LNCaP clone FGC (cell line): ENCODE measurements around the gene SVOP.

Experiments
- DNase-seq: peaks from one replicate; pipeline ENCODE4 v3.0.0-alpha.2; 2011; ENCODE audit warnings: low read depth
- H3K4me3 ChIP-seq: 2 replicates; pipeline ENCODE4 v1.5.1; 2011; ENCODE audit warnings: mild to moderate bottlenecking, low read depth, low read length, control low read depth
- CTCF ChIP-seq: IDR thresholded peaks from 2 replicates; pipeline ENCODE4 v1.5.1; 2012; ENCODE audit warnings: mild to moderate bottlenecking; ENCODE audit not compliant: control insufficient read depth, insufficient read depth; ENCODE audit errors: extremely low read depth

SVOP gene

GRCh38 chr12:108983227-108983626 is 37.6 kb downstream of the SVOP start:
- TF ChIP-seq CTCF: no peak
- no peak overlapping the region for H3K4me3 ChIP-seq
- no peak for DNase-seq

GRCh38 chr12:108982621-108983219 is 38.1 kb downstream of the SVOP start:
- TF ChIP-seq CTCF: no peak
- no peak overlapping the region for H3K4me3 ChIP-seq
- DNase-seq: no peak

GRCh38 chr12:108981835-108982234 is 39.0 kb downstream of the SVOP start:
- TF ChIP-seq CTCF: no peak
- DNase-seq: no peak
- no peak overlapping the region for H3K4me3 ChIP-seq

GRCh38 chr12:108980831-108981618 is 39.8 kb downstream of the SVOP start:
- TF ChIP-seq CTCF: no peak
- no peak overlapping the region for H3K4me3 ChIP-seq
- no peak for DNase-seq

- DNase-seq: no peak
- no peak for TF ChIP-seq CTCF
- no peak overlapping the region for H3K4me3 ChIP-seq
Measured at GRCh38 chr12:108977360-108977759, 43.5 kb downstream of the SVOP start.

GRCh38 chr12:108975024-108975593 is 45.8 kb downstream of the SVOP start:
- no peak for DNase-seq
- TF ChIP-seq CTCF: no peak
- H3K4me3 ChIP-seq: no peak overlapping the region
